Nephron (organoid): ENCODE data around the gene CCL4L2.
"Not testable (repeated sequence)": the region's sequence is repeated elsewhere in the genome, so short reads cannot be mapped to it uniquely, and the experiment has no call there.

ENCODE experiments used
- H3K27ac Mint-ChIP-seq, 3 experiments: 2 replicates each; pipeline ENCODE4 v1.8.0; 2020; ENCODE audit warnings: mixed read lengths in 3 of 3, mild to moderate bottlenecking in 2 of 3, moderate library complexity in 1 of 3
- H3K27me3 Mint-ChIP-seq: 2 replicates; pipeline ENCODE4 v1.8.0; 2021; ENCODE audit warnings: low read depth, mild to moderate bottlenecking, moderate library complexity, mixed read lengths
- H3K36me3 Mint-ChIP-seq: 2 replicates; pipeline ENCODE4 v1.8.0; 2020; ENCODE audit warnings: low read depth, mixed read lengths
- H3K4me1 Mint-ChIP-seq: 2 replicates; pipeline ENCODE4 v1.8.0; 2020; ENCODE audit warnings: mixed read lengths
- H3K4me3 Mint-ChIP-seq, 3 experiments: 2 replicates each; pipeline ENCODE4 v1.8.0; 2020; ENCODE audit warnings: mild to moderate bottlenecking in 3 of 3, mixed read lengths in 3 of 3, moderate library complexity in 2 of 3
- H3K9me3 Mint-ChIP-seq: 2 replicates; pipeline ENCODE4 v1.8.0; 2020; ENCODE audit warnings: mixed read lengths
- CTCF ChIP-seq, 3 experiments: fragments of 200-600 bp; sonication (generic); IDR thresholded peaks; one replicate each; pipeline ENCODE4 v1.5.0; 2021; ENCODE audit warnings: antibody characterized with exemption in 3 of 3; ENCODE audit not compliant: unreplicated experiment in 3 of 3

CCL4L2 gene

GRCh38 chr17:36204724-36205500 lies 6.0 kb upstream of the CCL4L2 start:
- peaks cover 5% of the 10 kb centered on the region for H3K4me1 Mint-ChIP-seq
- H3K4me3 Mint-ChIP-seq: no peak overlapping the region
- no peak overlapping the region for H3K27ac Mint-ChIP-seq
- no peaks in the 10 kb centered on the region for H3K9me3 Mint-ChIP-seq
- H3K36me3 Mint-ChIP-seq: no peaks in the 10 kb centered on the region
- TF ChIP-seq CTCF (IDR thresholded peaks at IDR 0.05; ENCODE audit: unreplicated experiment in 3 of 3): no peak
- H3K27me3 Mint-ChIP-seq: peaks cover 6% of the 10 kb centered on the region

GRCh38 chr17:36205637-36206485 lies 5.0 kb upstream of the CCL4L2 start:
- Mint-ChIP-seq H3K4me1 (peaks cover 5% of the 10 kb centered on the region), H3K4me3 (no peak overlapping the region), H3K36me3 (no peaks in the 10 kb centered on the region), H3K27me3 (peaks cover 10% of the 10 kb centered on the region), H3K27ac (no peak overlapping the region), H3K9me3 (no peaks in the 10 kb centered on the region)
- no peak for TF ChIP-seq CTCF (IDR thresholded peaks at IDR 0.05; ENCODE audit: unreplicated experiment in 3 of 3)

GRCh38 chr17:36206486-36206821 lies 4.4 kb upstream of the CCL4L2 start:
- H3K9me3 Mint-ChIP-seq, H3K4me1 Mint-ChIP-seq, H3K36me3 Mint-ChIP-seq, H3K4me3 Mint-ChIP-seq, H3K27ac Mint-ChIP-seq: not testable (repeated sequence)
- H3K27me3 Mint-ChIP-seq: peaks cover 12% of the 10 kb centered on the region

GRCh38 chr17:36207383-36207782 lies 3.5 kb upstream of the CCL4L2 start:
- H3K4me3 Mint-ChIP-seq, H3K27ac Mint-ChIP-seq, H3K9me3 Mint-ChIP-seq, H3K36me3 Mint-ChIP-seq, H3K4me1 Mint-ChIP-seq: not testable (repeated sequence)
- H3K27me3 Mint-ChIP-seq: peaks cover 22% of the 10 kb centered on the region

GRCh38 chr17:36209575-36209974 lies 1.3 kb upstream of the CCL4L2 start:
- Mint-ChIP-seq H3K36me3 (no peaks in the 10 kb centered on the region), H3K4me1 (no peaks in the 10 kb centered on the region), H3K4me3 (no peak overlapping the region), H3K9me3 (no peaks in the 10 kb centered on the region), H3K27ac (no peak overlapping the region), H3K27me3 (peaks cover 27% of the 10 kb centered on the region)
- TF ChIP-seq CTCF (IDR thresholded peaks at IDR 0.05; ENCODE audit: unreplicated experiment in 3 of 3): no peak

GRCh38 chr17:36211484-36212271 lies 815 bp downstream of the CCL4L2 start:
- H3K4me3 Mint-ChIP-seq, H3K36me3 Mint-ChIP-seq, H3K27ac Mint-ChIP-seq, H3K4me1 Mint-ChIP-seq, H3K9me3 Mint-ChIP-seq: not testable (repeated sequence)
- H3K27me3 Mint-ChIP-seq: peaks cover 39% of the 10 kb centered on the region

- H3K27ac Mint-ChIP-seq: no peak overlapping the region
- H3K4me3 Mint-ChIP-seq: no peak overlapping the region
- no peaks in the 10 kb centered on the region for H3K36me3 Mint-ChIP-seq
- TF ChIP-seq CTCF (IDR thresholded peaks at IDR 0.05; ENCODE audit: unreplicated experiment in 3 of 3): no peak
- no peaks in the 10 kb centered on the region for H3K9me3 Mint-ChIP-seq
- H3K4me1 Mint-ChIP-seq: no peaks in the 10 kb centered on the region
- peaks cover 42% of the 10 kb centered on the region for H3K27me3 Mint-ChIP-seq
These were observed 1.4 kb downstream of the CCL4L2 start for GRCh38 chr17:36212272-36212605.
